NCI-H2196 (cell line): Measurements from ENCODE around the gene MRPL45.

Source experiments
- DNase-seq: peaks from one replicate; lab custom pipeline; 2025; ENCODE audit not compliant: unreplicated experiment; lab: John Stamatoyannopoulos, UW

Gene MRPL45

GRCh38 chr17:38324772-38325171, 27.8 kb downstream of the MRPL45 start:
- no peak for DNase-seq

GRCh38 chr17:38325221-38325851, 28.4 kb downstream of the MRPL45 start:
- no peak for DNase-seq

GRCh38 chr17:38326996-38327792, 30.2 kb downstream of the MRPL45 start:
- DNase-seq, result no peak

- DNase-seq, result no peak
Measured at GRCh38 chr17:38327936-38328335, 31.0 kb downstream of the MRPL45 start.

GRCh38 chr17:38328620-38329019, 31.7 kb downstream of the MRPL45 start:
- DNase-seq, result no peak

GRCh38 chr17:38329284-38329683, 32.3 kb downstream of the MRPL45 start:
- DNase-seq, result no peak

- no peak for DNase-seq
Measured at GRCh38 chr17:38329808-38330730, 33.1 kb downstream of the MRPL45 start.

GRCh38 chr17:38330941-38331411, 34.0 kb downstream of the MRPL45 start:
- no peak for DNase-seq

GRCh38 chr17:38332735-38333134, 35.8 kb downstream of the MRPL45 start:
- DNase-seq, result no peak

GRCh38 chr17:38333635-38334295, 36.8 kb downstream of the MRPL45 start:
- peak; percentile 6 for DNase-seq

- DNase-seq, result no peak
Measured at GRCh38 chr17:38334480-38335364, 37.8 kb downstream of the MRPL45 start.

GRCh38 chr17:38336838-38337237, 39.9 kb downstream of the MRPL45 start:
- DNase-seq, result no peak

GRCh38 chr17:38338053-38338452, 41.1 kb downstream of the MRPL45 start:
- no peak for DNase-seq

- DNase-seq, result no peak
Measured at GRCh38 chr17:38338535-38338934, 41.6 kb downstream of the MRPL45 start.

GRCh38 chr17:38339891-38340290, 42.9 kb downstream of the MRPL45 start:
- no peak for DNase-seq

GRCh38 chr17:38341035-38341721, 44.2 kb downstream of the MRPL45 start:
- DNase-seq, result peak; percentile 55

GRCh38 chr17:38342886-38343607, 46.1 kb downstream of the MRPL45 start:
- no peak for DNase-seq

GRCh38 chr17:38343608-38344419, 46.8 kb downstream of the MRPL45 start, which contains the start of gene GPR179:
TSS of gene GPR179 (minus strand) at chr17:38343956. CDS start at chr17:38343789, 167 bp downstream.
- no peak for DNase-seq
